ENCODE data around the gene HSD17B1.
A peak's percentile ranks its signal among the peaks of the same experiment; 100 is the strongest.
"Not testable (repeated sequence)": the region's sequence is repeated elsewhere in the genome, so short reads cannot be mapped to it uniquely, and the experiment has no call there.

HSD17B1 gene

GRCh38 chr17:42548070-42548837 lies 4.5 kb upstream of the HSD17B1 start:
- peak; percentile 80 to 85 for DNase-seq

- no peak for DNase-seq
These were observed 3.5 kb upstream of the HSD17B1 start for GRCh38 chr17:42548993-42549755.

GRCh38 chr17:42553161-42553818 lies 567 bp downstream of the HSD17B1 start:
- no peak for DNase-seq

- DNase-seq, result peak in 1 of 2 experiments; percentile 26
These were observed 1.1 kb downstream of the HSD17B1 start for GRCh38 chr17:42553866-42554249.

GRCh38 chr17:42554250-42555121 lies 1.8 kb downstream of the HSD17B1 start:
- peak; percentile 76 to 88 for DNase-seq

GRCh38 chr17:42555122-42555622 lies 2.4 kb downstream of the HSD17B1 start:
- DNase-seq, result no peak

- not testable (repeated sequence) for DNase-seq
These were observed 3.4 kb downstream of the HSD17B1 start for GRCh38 chr17:42555961-42556617.

GRCh38 chr17:42559075-42559474 lies 6.4 kb downstream of the HSD17B1 start:
- DNase-seq, result no peak

GRCh38 chr17:42560246-42560645 lies 7.5 kb downstream of the HSD17B1 start:
- no peak for DNase-seq

GRCh38 chr17:42561897-42562387 lies 9.2 kb downstream of the HSD17B1 start, which contains the start of gene COASY:
COASY (plus strand) TSS chr17:42562148; CDS start chr17:42562623, 475 bp downstream.
- peak; percentile 98 to 99 for DNase-seq

- DNase-seq, result peak in 1 of 2 experiments; percentile 53
These were observed 9.8 kb downstream of the HSD17B1 start for GRCh38 chr17:42562388-42563142.

- DNase-seq, result no peak
These were observed 10.4 kb downstream of the HSD17B1 start for GRCh38 chr17:42563143-42563509.

- peak in 1 of 2 experiments; percentile 35 for DNase-seq
These were observed 10.8 kb downstream of the HSD17B1 start for GRCh38 chr17:42563543-42563942.

GRCh38 chr17:42563950-42564349 lies 11.2 kb downstream of the HSD17B1 start:
- DNase-seq, result no peak

- no peak for DNase-seq
These were observed 12.2 kb downstream of the HSD17B1 start for GRCh38 chr17:42564815-42565522.

GRCh38 chr17:42565523-42566214 lies 12.9 kb downstream of the HSD17B1 start:
- no peak for DNase-seq

GRCh38 chr17:42566215-42566882 lies 13.6 kb downstream of the HSD17B1 start:
- DNase-seq, result no peak

- peak; percentile 96 to 98 for DNase-seq
These were observed 14.3 kb downstream of the HSD17B1 start, which contains the start of gene MLX for GRCh38 chr17:42566883-42567573. MLX (plus strand) TSS chr17:42567100; CDS start chr17:42567125, 25 bp downstream.

Data from NCI-H2081 (cell line).